Measurements from ENCODE around the gene EVI5. TPM values are rescaled to one million over a fixed set of nuclear protein-coding genes. Genes with fewer than 3 reads are reported as not detected.

The EVI5 gene
- total RNA-seq, 1 donor from 2014 or later: 33.0 TPM

- Mint-ChIP-seq H3K27me3 (ENCODE audit: unreplicated experiment) (peaks cover 18% of the 10 kb centered on the region), H3K36me3 (ENCODE audit: low read depth, unreplicated experiment) (peaks cover 4% of the 10 kb centered on the region), H3K4me1 (ENCODE audit: unreplicated experiment) (peaks cover 11% of the 10 kb centered on the region), H3K27ac (ENCODE audit: unreplicated experiment) (no peak overlapping the region), H3K9me3 (ENCODE audit: unreplicated experiment) (no peaks in the 10 kb centered on the region), H3K4me3 (ENCODE audit: unreplicated experiment) (no peak overlapping the region)
- no peak for TF ChIP-seq CTCF (IDR thresholded peaks at IDR 0.05; ENCODE audit: unreplicated experiment)
- DNase-seq (ENCODE audit: low spot score): no peak
Observed at GRCh38 chr1:92475029-92475428, 309.9 kb downstream of the EVI5 start.

- H3K36me3 Mint-ChIP-seq (ENCODE audit: low read depth, unreplicated experiment): no peaks in the 10 kb centered on the region
- TF ChIP-seq CTCF (IDR thresholded peaks at IDR 0.05; ENCODE audit: unreplicated experiment): no peak
- no peaks in the 10 kb centered on the region for H3K9me3 Mint-ChIP-seq (ENCODE audit: unreplicated experiment)
- DNase-seq (ENCODE audit: low spot score): no peak
- no peak overlapping the region for H3K4me3 Mint-ChIP-seq (ENCODE audit: unreplicated experiment)
- H3K4me1 Mint-ChIP-seq (ENCODE audit: unreplicated experiment): peaks cover 4% of the 10 kb centered on the region
- H3K27ac Mint-ChIP-seq (ENCODE audit: unreplicated experiment): no peak overlapping the region
- H3K27me3 Mint-ChIP-seq (ENCODE audit: unreplicated experiment): peaks cover 9% of the 10 kb centered on the region
Observed at GRCh38 chr1:92473781-92474495, 311.0 kb downstream of the EVI5 start.

GRCh38 chr1:92470216-92470615 lies 314.7 kb downstream of the EVI5 start:
- no peak overlapping the region for H3K4me3 Mint-ChIP-seq (ENCODE audit: unreplicated experiment)
- no peaks in the 10 kb centered on the region for H3K4me1 Mint-ChIP-seq (ENCODE audit: unreplicated experiment)
- no peak overlapping the region for H3K27ac Mint-ChIP-seq (ENCODE audit: unreplicated experiment)
- DNase-seq (ENCODE audit: low spot score): no peak
- H3K27me3 Mint-ChIP-seq (ENCODE audit: unreplicated experiment): peaks cover 3% of the 10 kb centered on the region
- TF ChIP-seq CTCF (IDR thresholded peaks at IDR 0.05; ENCODE audit: unreplicated experiment): no peak
- no peaks in the 10 kb centered on the region for H3K9me3 Mint-ChIP-seq (ENCODE audit: unreplicated experiment)
- H3K36me3 Mint-ChIP-seq (ENCODE audit: low read depth, unreplicated experiment): no peaks in the 10 kb centered on the region

GRCh38 chr1:92466683-92467352 lies 318.1 kb downstream of the EVI5 start:
- Mint-ChIP-seq H3K36me3 (ENCODE audit: low read depth, unreplicated experiment) (no peaks in the 10 kb centered on the region), H3K27ac (ENCODE audit: unreplicated experiment) (no peak overlapping the region), H3K9me3 (ENCODE audit: unreplicated experiment) (no peaks in the 10 kb centered on the region), H3K27me3 (ENCODE audit: unreplicated experiment) (no peaks in the 10 kb centered on the region), H3K4me3 (ENCODE audit: unreplicated experiment) (no peak overlapping the region), H3K4me1 (ENCODE audit: unreplicated experiment) (no peaks in the 10 kb centered on the region)
- TF ChIP-seq CTCF (IDR thresholded peaks at IDR 0.05; ENCODE audit: unreplicated experiment): no peak
- DNase-seq (ENCODE audit: low spot score): no peak

GRCh38 chr1:92465256-92465647 lies 319.7 kb downstream of the EVI5 start:
- H3K4me1 Mint-ChIP-seq (ENCODE audit: unreplicated experiment): no peaks in the 10 kb centered on the region
- no peaks in the 10 kb centered on the region for H3K9me3 Mint-ChIP-seq (ENCODE audit: unreplicated experiment)
- no peaks in the 10 kb centered on the region for H3K36me3 Mint-ChIP-seq (ENCODE audit: low read depth, unreplicated experiment)
- H3K4me3 Mint-ChIP-seq (ENCODE audit: unreplicated experiment): no peak overlapping the region
- TF ChIP-seq CTCF (IDR thresholded peaks at IDR 0.05; ENCODE audit: unreplicated experiment): no peak
- H3K27ac Mint-ChIP-seq (ENCODE audit: unreplicated experiment): no peak overlapping the region
- no peaks in the 10 kb centered on the region for H3K27me3 Mint-ChIP-seq (ENCODE audit: unreplicated experiment)
- no peak for DNase-seq (ENCODE audit: low spot score)
